ENCODE measurements around the gene TEX29.

- TF ChIP-seq CTCF (IDR thresholded peaks at IDR 0.05; ENCODE audit: insufficient read depth, low read length, poor library complexity, severe bottlenecking) (no peak), EZH2phosphoT487 (conservative IDR thresholded peaks at IDR 0.05; ENCODE audit: low read length) (no peak)
Observed at GRCh38 chr13:111323549-111323948, 3.1 kb downstream of the TEX29 start.

All from SU-DHL-6 (cell line).